HG02588 (cell line): Measurements from ENCODE around the gene PI4K2B.
"Not testable (repeated sequence)": the region's sequence is repeated elsewhere in the genome, so short reads cannot be mapped to it uniquely, and the experiment has no call there.

Experiments
- ATAC-seq: cut with Tn5 transposase; IDR thresholded peaks from one replicate; pipeline ENCODE4 v1.9.1; 2021; ENCODE audit warnings: mild to moderate bottlenecking, moderate library complexity; ENCODE audit not compliant: unreplicated experiment

PI4K2B gene

GRCh38 chr4:25302626-25303025 is 68.8 kb downstream of the PI4K2B start:
- no peak for ATAC-seq

- ATAC-seq: no peak
Observed at GRCh38 chr4:25303578-25303977, 69.7 kb downstream of the PI4K2B start.

- no peak for ATAC-seq
Observed at GRCh38 chr4:25306518-25307057, 72.8 kb downstream of the PI4K2B start.

- ATAC-seq: no peak
Observed at GRCh38 chr4:25307596-25307995, 73.8 kb downstream of the PI4K2B start.

GRCh38 chr4:25308306-25308705 is 74.5 kb downstream of the PI4K2B start:
- no peak for ATAC-seq

GRCh38 chr4:25308761-25309160 is 74.9 kb downstream of the PI4K2B start:
- no peak for ATAC-seq

GRCh38 chr4:25310066-25310802 is 76.4 kb downstream of the PI4K2B start:
- peak; percentile 53 for ATAC-seq

GRCh38 chr4:25310803-25311166 is 77.0 kb downstream of the PI4K2B start:
- no peak for ATAC-seq

GRCh38 chr4:25312496-25313200 is 78.8 kb downstream of the PI4K2B start, which contains the start of gene ZCCHC4:
Gene ZCCHC4 (plus strand): TSS chr4:25312774. CDS start chr4:25312810, 36 bp downstream.
- ATAC-seq: peak; percentile 84

- ATAC-seq: no peak
Observed at GRCh38 chr4:25313201-25313895, 79.5 kb downstream of the PI4K2B start.

GRCh38 chr4:25320336-25320735 is 86.5 kb downstream of the PI4K2B start:
- ATAC-seq: no peak

- no peak for ATAC-seq
Observed at GRCh38 chr4:25320773-25321172, 86.9 kb downstream of the PI4K2B start.

- ATAC-seq: no peak
Observed at GRCh38 chr4:25321703-25322102, 87.9 kb downstream of the PI4K2B start.

GRCh38 chr4:25328463-25328862 is 94.6 kb downstream of the PI4K2B start:
- ATAC-seq: not testable (repeated sequence)
